A673 (cell line): ENCODE results near the gene C12orf76.

Experiments
- CTCF ChIP-seq: fragments of 300-800, 200-600 bp; sonication (generic); conservative IDR thresholded peaks from 2 replicates; pipeline ENCODE4 v1.5.1; 2017; ENCODE audit warnings: low read depth, mild to moderate bottlenecking, antibody characterized with exemption, low read length, moderate library complexity, mixed read lengths
- EZH2 ChIP-seq: fragments of 200-600 bp; sonication (generic); IDR thresholded peaks from 2 replicates; pipeline ENCODE4 v1.6.1; 2017; ENCODE audit warnings: borderline replicate concordance, low read depth, mild to moderate bottlenecking, mixed read lengths, antibody characterized with exemption, low read length; ENCODE audit not compliant: poor library complexity, severe bottlenecking

GRCh38 chr12:110012137-110012536 is 36.2 kb downstream of the C12orf76 start:
- TF ChIP-seq CTCF: no peak
- TF ChIP-seq EZH2: no peak
